Measurements from ENCODE around the gene GAS2L3. TPM values are rescaled to one million over a fixed set of nuclear protein-coding genes. Genes with fewer than 3 reads are reported as not detected.
A peak's percentile ranks its signal among the peaks of the same experiment; 100 is the strongest.

Gene GAS2L3
- total RNA-seq, 1 experiment from 2014 or later, result 47.4 TPM

- no peak overlapping the region for H3K27ac ChIP-seq (ENCODE audit: low read length)
- no peak overlapping the region for H3K4me3 ChIP-seq (ENCODE audit: low read depth in 2 of 2, low read length in 2 of 2)
- H3K36me3 ChIP-seq (ENCODE audit: control insufficient read depth, insufficient read depth, low read length), result no peaks in the 10 kb centered on the region
- BruUV-seq (replicated peaks), result no TSS peak
- no peaks in the 10 kb centered on the region for H3K27me3 ChIP-seq (ENCODE audit: control insufficient read depth, insufficient read depth, low read length)
- no peak for DNase-seq (ENCODE audit: low read depth, low spot score)
- H3K4me1 ChIP-seq (ENCODE audit: control insufficient read depth, insufficient read depth, low read length), result no peaks in the 10 kb centered on the region
- CTCF ChIA-PET, result no interaction called here
- POLR2A ChIA-PET, result no interaction called here
- H3K9me3 ChIP-seq (ENCODE audit: control insufficient read depth, insufficient read depth, low read depth, low read length), result no peaks in the 10 kb centered on the region
- intact Hi-C loops (cut with micrococcal nuclease; ENCODE audit: unreplicated experiment), result no loop called here
- in situ Hi-C loops (cut with HindIII; ENCODE audit: low pct_unique_long_range_greater_than_20kb, low sequenced_read_pairs), result no loop called here
- no peak for ATAC-seq
- TF ChIP-seq TCF7L2 (IDR thresholded peaks at IDR 0.05; ENCODE audit: low read depth, low read length) (no peak), REST (IDR thresholded peaks at IDR 0.05; ENCODE audit: insufficient read depth in 1 of 2, low read depth in 2 of 2, low read length in 1 of 2) (no peak), POLR2AphosphoS5 (IDR thresholded peaks at IDR 0.05; ENCODE audit: low read depth, low read length) (no peak), CTCF (IDR thresholded peaks at IDR 0.05) (peak; percentile 49)
These were observed 77.6 kb downstream of the GAS2L3 start for GRCh38 chr12:100651108-100651507.

DNA sequence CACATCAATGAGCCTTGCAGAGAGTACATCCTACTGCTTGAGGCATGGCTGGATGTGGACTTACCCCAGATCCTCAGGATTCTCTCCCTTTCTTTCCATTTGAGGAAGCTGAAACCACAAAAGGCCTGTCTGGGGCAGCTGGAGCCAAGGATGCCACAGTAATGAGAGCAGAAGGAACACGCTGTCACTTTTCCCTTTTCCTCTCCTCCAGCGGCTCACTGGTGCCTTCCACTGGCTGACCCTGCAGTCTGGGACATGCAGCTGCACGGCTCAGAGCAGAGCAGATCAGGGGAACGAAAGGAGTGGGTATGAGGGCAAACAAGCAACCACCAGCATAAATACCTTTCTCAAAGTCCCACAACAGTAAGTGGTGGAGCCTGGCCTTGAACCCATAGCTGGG is 78.2 kb downstream of the GAS2L3 start:
- no peak for ATAC-seq
- in situ Hi-C loops (cut with HindIII; ENCODE audit: low pct_unique_long_range_greater_than_20kb, low sequenced_read_pairs) (no loop called here), intact Hi-C loops (cut with micrococcal nuclease; ENCODE audit: unreplicated experiment) (no loop called here)
- Histone ChIP-seq H3K4me3 (ENCODE audit: low read depth in 2 of 2, low read length in 2 of 2) (no peak overlapping the region), H3K4me1 (ENCODE audit: control insufficient read depth, insufficient read depth, low read length) (no peaks in the 10 kb centered on the region), H3K36me3 (ENCODE audit: control insufficient read depth, insufficient read depth, low read length) (no peaks in the 10 kb centered on the region), H3K27me3 (ENCODE audit: control insufficient read depth, insufficient read depth, low read length) (no peaks in the 10 kb centered on the region), H3K9me3 (ENCODE audit: control insufficient read depth, insufficient read depth, low read depth, low read length) (no peaks in the 10 kb centered on the region), H3K27ac (ENCODE audit: low read length) (no peak overlapping the region)
- ChIA-PET CTCF (no interaction called here), POLR2A (no interaction called here)
- no peak for DNase-seq (ENCODE audit: low read depth, low spot score)
- BruUV-seq (replicated peaks), result no TSS peak
- TF ChIP-seq POLR2AphosphoS5 (IDR thresholded peaks at IDR 0.05; ENCODE audit: low read depth, low read length) (no peak), CTCF (IDR thresholded peaks at IDR 0.05) (no peak), TCF7L2 (IDR thresholded peaks at IDR 0.05; ENCODE audit: low read depth, low read length) (no peak), REST (IDR thresholded peaks at IDR 0.05; ENCODE audit: insufficient read depth in 1 of 2, low read depth in 2 of 2, low read length in 1 of 2) (no peak), SIN3A (IDR thresholded peaks at IDR 0.05; ENCODE audit: borderline replicate concordance, insufficient read depth, low read depth, low read length) (no peak)

Measured in Panc1 (cell line).